ENCODE results near the gene ADGRV1.
A peak's percentile ranks its signal among the peaks of the same experiment; 100 is the strongest.
"Not testable (repeated sequence)": the region's sequence is repeated elsewhere in the genome, so short reads cannot be mapped to it uniquely, and the experiment has no call there.

The ADGRV1 gene

GRCh38 chr5:90793183-90793582 lies 234.6 kb downstream of the ADGRV1 start:
- Histone ChIP-seq H3K9me3 (ENCODE audit: insufficient read depth, low read depth, low read length) (no peaks in the 10 kb centered on the region), H4K8ac (ENCODE audit: low read depth, low read length) (no peak overlapping the region), H2BK120ac (ENCODE audit: insufficient read depth, low read length, poor library complexity) (no peak overlapping the region), H3K9ac (ENCODE audit: low read length) (no peak overlapping the region), H3K27me3 (ENCODE audit: insufficient read depth, low read length) (no peaks in the 10 kb centered on the region), H3K4me1 (ENCODE audit: control insufficient read depth in 1 of 2, insufficient read depth in 2 of 2, low read length in 2 of 2) (no peaks in the 10 kb centered on the region), H3K18ac (ENCODE audit: low read length) (no peak overlapping the region), H2BK12ac (ENCODE audit: low read length) (no peak overlapping the region), H2BK5ac (ENCODE audit: low read depth, low read length, poor library complexity) (no peak overlapping the region), H2AK5ac (ENCODE audit: low read length) (no peak overlapping the region), H4K91ac (ENCODE audit: low read depth, low read length) (no peak overlapping the region), H4K12ac (ENCODE audit: low read depth, low read length) (no peak overlapping the region), H3K4ac (ENCODE audit: low read depth, low read length) (no peak overlapping the region), H2AFZ (ENCODE audit: insufficient read depth, low read length, poor library complexity) (no peak overlapping the region), H3K79me1 (ENCODE audit: low read length) (no peaks in the 10 kb centered on the region), H3K4me2 (ENCODE audit: low read length) (no peak overlapping the region), H3K14ac (ENCODE audit: low read length) (no peak overlapping the region), H3K27ac (ENCODE audit: low read depth, low read length) (no peak overlapping the region), H3K23ac (ENCODE audit: low read length) (no peak overlapping the region), H3K79me2 (ENCODE audit: control insufficient read depth, insufficient read depth, low read length, poor library complexity) (no peaks in the 10 kb centered on the region), H3K4me3 (ENCODE audit: low read depth, low read length) (no peak overlapping the region), H3K36me3 (ENCODE audit: control insufficient read depth in 1 of 2, insufficient read depth in 2 of 2, low read length in 2 of 2) (no peaks in the 10 kb centered on the region)
- no CpG with 5 or more reads among the region's 2 CpGs for WGBS (ENCODE audit: extremely low coverage, insufficient coverage, insufficient read length)
- DNase-seq: no peak

DNA sequence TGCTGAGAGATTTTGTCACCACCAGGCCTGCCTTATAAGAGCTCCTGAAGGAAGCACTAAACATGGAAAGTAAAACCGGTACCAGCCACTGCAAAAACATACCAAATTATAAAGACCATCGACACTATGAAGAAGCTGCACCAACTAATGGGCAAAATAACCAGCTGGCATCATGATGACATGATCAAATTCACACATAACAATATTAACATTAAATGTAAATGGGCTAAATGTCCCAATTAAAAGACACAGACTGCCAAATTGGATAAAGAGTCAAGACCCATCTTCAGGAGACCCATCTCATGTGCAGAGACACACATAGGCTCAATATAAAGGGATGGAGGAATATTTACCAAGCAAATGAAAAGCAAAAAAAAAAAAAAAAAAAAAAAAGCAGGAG lies 238.3 kb downstream of the ADGRV1 start:
- H3K79me1 ChIP-seq (ENCODE audit: low read length); H3K4me2 ChIP-seq (ENCODE audit: low read length); H3K4ac ChIP-seq (ENCODE audit: low read depth, low read length); H3K4me1 ChIP-seq (ENCODE audit: control insufficient read depth in 1 of 2, insufficient read depth in 2 of 2, low read length in 2 of 2); H3K9ac ChIP-seq (ENCODE audit: low read length); H3K9me3 ChIP-seq (ENCODE audit: insufficient read depth, low read depth, low read length); H4K12ac ChIP-seq (ENCODE audit: low read depth, low read length); H4K8ac ChIP-seq (ENCODE audit: low read depth, low read length); H2AK5ac ChIP-seq (ENCODE audit: low read length); H2AFZ ChIP-seq (ENCODE audit: insufficient read depth, low read length, poor library complexity); H3K27me3 ChIP-seq (ENCODE audit: insufficient read depth, low read length); H3K23ac ChIP-seq (ENCODE audit: low read length); H2BK12ac ChIP-seq (ENCODE audit: low read length); H3K14ac ChIP-seq (ENCODE audit: low read length); H3K4me3 ChIP-seq (ENCODE audit: low read depth, low read length); H4K91ac ChIP-seq (ENCODE audit: low read depth, low read length); H2BK5ac ChIP-seq (ENCODE audit: low read depth, low read length, poor library complexity); DNase-seq; H2BK120ac ChIP-seq (ENCODE audit: insufficient read depth, low read length, poor library complexity); H3K18ac ChIP-seq (ENCODE audit: low read length); H3K36me3 ChIP-seq (ENCODE audit: control insufficient read depth in 1 of 2, insufficient read depth in 2 of 2, low read length in 2 of 2); H3K79me2 ChIP-seq (ENCODE audit: control insufficient read depth, insufficient read depth, low read length, poor library complexity); H3K27ac ChIP-seq (ENCODE audit: low read depth, low read length): not testable (repeated sequence)
- no CpG with 5 or more reads among the region's 2 CpGs for WGBS (ENCODE audit: extremely low coverage, insufficient coverage, insufficient read length)

GRCh38 chr5:90800082-90800481 lies 241.5 kb downstream of the ADGRV1 start:
- H3K4me2 ChIP-seq (ENCODE audit: low read length); H4K91ac ChIP-seq (ENCODE audit: low read depth, low read length); H3K27me3 ChIP-seq (ENCODE audit: insufficient read depth, low read length); H2AFZ ChIP-seq (ENCODE audit: insufficient read depth, low read length, poor library complexity); H2BK12ac ChIP-seq (ENCODE audit: low read length); DNase-seq; H3K4ac ChIP-seq (ENCODE audit: low read depth, low read length); H3K18ac ChIP-seq (ENCODE audit: low read length); H3K9ac ChIP-seq (ENCODE audit: low read length); H3K14ac ChIP-seq (ENCODE audit: low read length); H3K9me3 ChIP-seq (ENCODE audit: insufficient read depth, low read depth, low read length); H3K79me2 ChIP-seq (ENCODE audit: control insufficient read depth, insufficient read depth, low read length, poor library complexity); H3K23ac ChIP-seq (ENCODE audit: low read length); H2AK5ac ChIP-seq (ENCODE audit: low read length); H3K36me3 ChIP-seq (ENCODE audit: control insufficient read depth in 1 of 2, insufficient read depth in 2 of 2, low read length in 2 of 2); H3K27ac ChIP-seq (ENCODE audit: low read depth, low read length); H2BK120ac ChIP-seq (ENCODE audit: insufficient read depth, low read length, poor library complexity); H3K4me1 ChIP-seq (ENCODE audit: control insufficient read depth in 1 of 2, insufficient read depth in 2 of 2, low read length in 2 of 2); H3K4me3 ChIP-seq (ENCODE audit: low read depth, low read length); H4K12ac ChIP-seq (ENCODE audit: low read depth, low read length); H4K8ac ChIP-seq (ENCODE audit: low read depth, low read length); H2BK5ac ChIP-seq (ENCODE audit: low read depth, low read length, poor library complexity); H3K79me1 ChIP-seq (ENCODE audit: low read length): not testable (repeated sequence)
- whole genome bisulfite sequencing (ENCODE audit: extremely low coverage, insufficient coverage, insufficient read length): no CpG with 5 or more reads among the region's 1 CpG

GRCh38 chr5:90800515-90800914 lies 241.9 kb downstream of the ADGRV1 start:
- H2BK120ac ChIP-seq (ENCODE audit: insufficient read depth, low read length, poor library complexity); H3K23ac ChIP-seq (ENCODE audit: low read length); H3K14ac ChIP-seq (ENCODE audit: low read length); H3K4me1 ChIP-seq (ENCODE audit: control insufficient read depth in 1 of 2, insufficient read depth in 2 of 2, low read length in 2 of 2); H4K91ac ChIP-seq (ENCODE audit: low read depth, low read length); H4K8ac ChIP-seq (ENCODE audit: low read depth, low read length); H2BK5ac ChIP-seq (ENCODE audit: low read depth, low read length, poor library complexity); H3K9me3 ChIP-seq (ENCODE audit: insufficient read depth, low read depth, low read length); H3K9ac ChIP-seq (ENCODE audit: low read length); H3K18ac ChIP-seq (ENCODE audit: low read length); H3K4ac ChIP-seq (ENCODE audit: low read depth, low read length); H3K4me3 ChIP-seq (ENCODE audit: low read depth, low read length); H3K36me3 ChIP-seq (ENCODE audit: control insufficient read depth in 1 of 2, insufficient read depth in 2 of 2, low read length in 2 of 2); H2AFZ ChIP-seq (ENCODE audit: insufficient read depth, low read length, poor library complexity); H3K27ac ChIP-seq (ENCODE audit: low read depth, low read length); H3K79me1 ChIP-seq (ENCODE audit: low read length); H3K79me2 ChIP-seq (ENCODE audit: control insufficient read depth, insufficient read depth, low read length, poor library complexity); H3K4me2 ChIP-seq (ENCODE audit: low read length); H2AK5ac ChIP-seq (ENCODE audit: low read length); H4K12ac ChIP-seq (ENCODE audit: low read depth, low read length); H3K27me3 ChIP-seq (ENCODE audit: insufficient read depth, low read length); H2BK12ac ChIP-seq (ENCODE audit: low read length): not testable (repeated sequence)
- no CpG with 5 or more reads among the region's 3 CpGs for WGBS (ENCODE audit: extremely low coverage, insufficient coverage, insufficient read length)
- peak in 1 of 2 donors; percentile 9 for DNase-seq

All from trophoblast cell (in vitro differentiated cells and primary cell).